ENCODE results near the gene RPL13A. TPM values are rescaled to one million over a fixed set of nuclear protein-coding genes. Genes with fewer than 3 reads are reported as not detected.

The RPL13A gene
- total RNA-seq, 1 donor from 2014 or later = 3,026 TPM

DNA sequence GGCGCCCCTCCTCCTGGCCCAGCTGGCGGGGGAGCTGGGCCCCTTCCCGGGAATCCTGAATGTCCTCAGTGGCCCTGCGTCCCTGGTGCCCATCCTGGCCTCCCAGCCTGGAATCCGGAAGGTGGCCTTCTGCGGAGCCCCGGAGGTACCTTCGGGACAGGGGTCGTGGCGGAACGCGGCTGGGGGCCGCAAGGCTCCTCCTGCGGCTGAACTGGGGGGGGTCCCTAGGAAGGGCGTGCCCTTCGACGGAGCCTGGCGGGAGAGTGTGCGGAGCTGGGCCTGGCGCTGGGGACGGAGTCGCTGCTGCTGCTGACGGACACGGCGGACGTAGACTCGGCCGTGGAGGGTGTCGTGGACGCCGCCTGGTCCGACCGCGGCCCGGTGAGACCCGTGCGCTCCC, 25.8 kb upstream of the RPL13A start:
- TF ChIP-seq, protein P1, sequence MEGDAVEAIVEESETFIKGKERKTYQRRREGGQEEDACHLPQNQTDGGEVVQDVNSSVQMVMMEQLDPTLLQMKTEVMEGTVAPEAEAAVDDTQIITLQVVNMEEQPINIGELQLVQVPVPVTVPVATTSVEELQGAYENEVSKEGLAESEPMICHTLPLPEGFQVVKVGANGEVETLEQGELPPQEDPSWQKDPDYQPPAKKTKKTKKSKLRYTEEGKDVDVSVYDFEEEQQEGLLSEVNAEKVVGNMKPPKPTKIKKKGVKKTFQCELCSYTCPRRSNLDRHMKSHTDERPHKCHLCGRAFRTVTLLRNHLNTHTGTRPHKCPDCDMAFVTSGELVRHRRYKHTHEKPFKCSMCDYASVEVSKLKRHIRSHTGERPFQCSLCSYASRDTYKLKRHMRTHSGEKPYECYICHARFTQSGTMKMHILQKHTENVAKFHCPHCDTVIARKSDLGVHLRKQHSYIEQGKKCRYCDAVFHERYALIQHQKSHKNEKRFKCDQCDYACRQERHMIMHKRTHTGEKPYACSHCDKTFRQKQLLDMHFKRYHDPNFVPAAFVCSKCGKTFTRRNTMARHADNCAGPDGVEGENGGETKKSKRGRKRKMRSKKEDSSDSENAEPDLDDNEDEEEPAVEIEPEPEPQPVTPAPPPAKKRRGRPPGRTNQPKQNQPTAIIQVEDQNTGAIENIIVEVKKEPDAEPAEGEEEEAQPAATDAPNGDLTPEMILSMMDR (conservative IDR thresholded peaks at IDR 0.05) = no peak
- Mint-ChIP-seq H3K4me1 (no peaks in the 10 kb centered on the region), H3K4me3 (no peak overlapping the region), H3K27me3 (ENCODE audit: low read depth) (no peaks in the 10 kb centered on the region), H3K36me3 (ENCODE audit: low read depth) (no peaks in the 10 kb centered on the region), H3K27ac (ENCODE audit: unreplicated experiment) (no peak overlapping the region), H3K9me3 (no peaks in the 10 kb centered on the region)
- DNase-seq (ENCODE audit: low read depth, low spot score) = no peak

DNA sequence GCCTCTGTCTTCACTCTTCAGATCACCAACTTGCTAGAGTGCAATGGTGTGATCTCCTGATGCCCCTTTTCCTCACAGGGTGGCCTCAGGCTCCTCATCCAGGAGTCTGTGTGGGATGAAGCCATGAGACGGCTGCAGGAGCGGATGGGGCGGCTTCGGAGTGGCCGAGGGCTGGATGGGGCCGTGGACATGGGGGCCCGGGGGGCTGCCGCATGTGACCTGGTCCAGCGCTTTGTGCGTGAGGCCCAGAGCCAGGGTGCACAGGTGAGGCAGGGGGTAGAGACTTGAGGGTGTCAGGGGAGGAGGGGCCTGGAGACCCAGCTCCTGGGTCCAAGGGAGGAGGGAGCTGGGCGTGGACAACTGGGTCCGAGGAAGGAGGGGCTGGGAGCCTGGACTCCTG, 24.9 kb upstream of the RPL13A start:
- Mint-ChIP-seq H3K27me3 (ENCODE audit: low read depth) (no peaks in the 10 kb centered on the region), H3K36me3 (ENCODE audit: low read depth) (no peaks in the 10 kb centered on the region), H3K4me3 (no peak overlapping the region), H3K9me3 (no peaks in the 10 kb centered on the region), H3K27ac (ENCODE audit: unreplicated experiment) (no peak overlapping the region), H3K4me1 (no peaks in the 10 kb centered on the region)
- DNase-seq (ENCODE audit: low read depth, low spot score) = no peak
- TF ChIP-seq, protein P1 (conservative IDR thresholded peaks at IDR 0.05) = no peak

DNA sequence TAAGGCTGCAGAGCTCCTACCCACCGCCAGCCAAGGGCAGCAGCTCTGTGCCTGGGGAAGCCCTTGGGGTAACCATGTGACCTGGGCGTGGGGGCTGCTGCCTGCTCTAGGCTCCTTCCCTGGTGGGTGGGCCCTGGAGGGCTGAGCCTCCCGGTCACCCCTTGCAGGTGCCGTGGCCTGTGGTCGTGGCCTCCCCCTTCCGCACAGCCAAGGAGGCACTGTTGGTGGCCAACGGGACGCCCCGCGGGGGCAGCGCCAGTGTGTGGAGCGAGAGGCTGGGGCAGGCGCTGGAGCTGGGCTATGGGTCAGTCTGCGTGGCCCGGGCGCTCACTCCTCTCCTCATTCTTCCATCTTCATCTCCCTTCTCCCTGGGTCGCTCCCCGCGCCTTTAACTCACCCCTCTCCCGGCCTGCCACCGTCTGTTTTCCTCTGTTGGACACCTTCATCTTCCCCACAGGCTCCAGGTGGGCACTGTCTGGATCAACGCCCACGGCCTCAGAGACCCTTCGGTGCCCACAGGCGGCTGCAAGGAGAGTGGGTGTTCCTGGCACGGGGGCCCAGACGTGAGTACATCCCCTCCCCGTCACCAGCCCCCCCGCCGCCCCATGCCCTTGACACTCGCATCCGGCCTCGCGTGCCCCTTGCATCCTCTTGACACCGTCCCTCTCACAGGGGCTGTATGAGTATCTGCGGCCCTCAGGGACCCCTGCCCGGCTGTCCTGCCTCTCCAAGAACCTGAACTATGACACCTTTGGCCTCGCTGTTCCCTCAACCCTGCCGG, 23.3 kb upstream of the RPL13A start:
- Mint-ChIP-seq H3K4me3 (no peak overlapping the region), H3K27me3 (ENCODE audit: low read depth) (no peaks in the 10 kb centered on the region), H3K9me3 (no peaks in the 10 kb centered on the region), H3K4me1 (peaks cover 5% of the 10 kb centered on the region), H3K27ac (ENCODE audit: unreplicated experiment) (no peak overlapping the region), H3K36me3 (ENCODE audit: low read depth) (peaks cover 5% of the 10 kb centered on the region)
- TF ChIP-seq, protein P1 (conservative IDR thresholded peaks at IDR 0.05) = no peak
- no peak for DNase-seq (ENCODE audit: low read depth, low spot score)

DNA sequence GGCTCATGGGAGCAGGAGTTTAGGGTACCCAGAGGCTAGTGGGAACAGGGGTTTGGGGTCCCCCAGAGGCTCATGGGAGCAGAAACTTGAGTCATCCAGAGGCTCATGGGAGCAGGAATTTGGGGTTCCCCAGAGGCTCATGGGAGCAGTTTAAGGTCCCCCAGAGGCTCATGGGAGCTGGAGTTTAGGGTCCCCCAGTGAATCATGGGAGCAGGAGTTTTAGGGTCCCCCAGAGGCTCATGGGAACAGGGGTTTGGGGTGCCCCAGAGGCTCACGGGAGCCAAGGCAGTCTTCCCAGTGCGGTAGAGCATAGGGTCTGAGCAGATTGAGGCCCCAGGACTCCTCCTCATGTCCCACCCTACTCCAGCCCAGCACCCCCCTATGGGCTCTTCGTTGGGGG, 22.0 kb upstream of the RPL13A start:
- no peak overlapping the region for H3K27ac Mint-ChIP-seq (ENCODE audit: unreplicated experiment)
- no peak overlapping the region for H3K4me3 Mint-ChIP-seq
- H3K27me3 Mint-ChIP-seq (ENCODE audit: low read depth) = no peaks in the 10 kb centered on the region
- no peak for DNase-seq (ENCODE audit: low read depth, low spot score)
- H3K36me3 Mint-ChIP-seq (ENCODE audit: low read depth) = peaks cover 5% of the 10 kb centered on the region
- TF ChIP-seq, protein P1 (conservative IDR thresholded peaks at IDR 0.05) = no peak
- no peaks in the 10 kb centered on the region for H3K9me3 Mint-ChIP-seq
- H3K4me1 Mint-ChIP-seq = peaks cover 5% of the 10 kb centered on the region

DNA sequence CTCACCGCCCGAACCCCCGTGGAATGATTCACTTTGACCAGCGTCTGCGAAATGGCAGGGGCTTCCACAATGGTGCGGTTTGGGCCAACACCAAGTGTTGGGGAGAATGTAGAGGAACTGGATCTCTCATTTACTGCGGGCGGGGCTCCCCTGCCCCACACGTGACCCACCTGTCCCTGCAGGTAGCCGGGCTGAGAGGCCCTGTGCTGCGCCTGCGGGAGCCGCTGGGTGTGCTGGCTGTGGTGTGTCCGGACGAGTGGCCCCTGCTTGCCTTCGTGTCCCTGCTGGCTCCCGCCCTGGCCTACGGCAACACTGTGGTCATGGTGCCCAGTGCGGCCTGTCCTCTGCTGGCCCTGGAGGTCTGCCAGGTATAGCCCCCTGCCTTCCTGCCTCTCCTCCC, 19.2 kb upstream of the RPL13A start:
- no peak overlapping the region for H3K27ac Mint-ChIP-seq (ENCODE audit: unreplicated experiment)
- H3K4me1 Mint-ChIP-seq = peaks cover 9% of the 10 kb centered on the region
- H3K27me3 Mint-ChIP-seq (ENCODE audit: low read depth) = peaks cover 3% of the 10 kb centered on the region
- no peaks in the 10 kb centered on the region for H3K9me3 Mint-ChIP-seq
- H3K36me3 Mint-ChIP-seq (ENCODE audit: low read depth) = peaks cover 5% of the 10 kb centered on the region
- DNase-seq (ENCODE audit: low read depth, low spot score) = no peak
- no peak overlapping the region for H3K4me3 Mint-ChIP-seq
- TF ChIP-seq, protein P1 (conservative IDR thresholded peaks at IDR 0.05) = no peak

All from neural crest cell (in vitro differentiated cells).